Measurements from ENCODE around the gene UBAC1.

GRCh38 chr9:135985459-135985774 lies 24.2 kb upstream of the UBAC1 start:
- TF ChIP-seq CTCF (IDR thresholded peaks at IDR 0.05): no peak
- TF ChIP-seq POLR2AphosphoS5 (IDR thresholded peaks at IDR 0.05; ENCODE audit: insufficient read depth in 1 of 2, low read depth in 1 of 2): no peak

Data from vagina (tissue), 2 donors.